Measurements from ENCODE around the gene LSM2.

GRCh38 chr6:31799781-31800180 lies 7.0 kb downstream of the LSM2 start:
- TF ChIP-seq CTCF (conservative IDR thresholded peaks at IDR 0.05 in 1 of 2, IDR thresholded peaks at IDR 0.05 in 1 of 2; ENCODE audit: extremely low read depth in 1 of 2, insufficient read depth in 1 of 2, low read depth in 1 of 2, low read length in 2 of 2) (no peak), EZH2 (IDR thresholded peaks at IDR 0.05; ENCODE audit: borderline replicate concordance, low read length) (no peak)

Data from mammary epithelial cell (primary cell).